Hepatocyte (in vitro differentiated cells): ENCODE results near the gene CH25H.

Experiments used
- EZH2 ChIP-seq: fragments of 200-600 bp; sonication (generic); IDR thresholded peaks from 2 replicates; pipeline ENCODE4 v1.6.1; 2016; ENCODE audit warnings: antibody characterized with exemption, mild to moderate bottlenecking, borderline replicate concordance
- EZH2phosphoT487 ChIP-seq: fragments of 200-600 bp; sonication (generic); IDR thresholded peaks from one replicate; pipeline ENCODE4 v1.6.1; 2018; ENCODE audit warnings: antibody characterized with exemption, mild to moderate bottlenecking, low read depth, moderate library complexity; ENCODE audit not compliant: unreplicated experiment, severe bottlenecking
- TF ChIP-seq, protein P1 (sequence below): fragments of 200-600 bp; sonication (generic); IDR thresholded peaks from 2 replicates; pipeline ENCODE4 v1.5.1; 2016; ENCODE audit warnings: antibody characterized with exemption, mild to moderate bottlenecking; ENCODE audit not compliant: poor library complexity

DNA sequence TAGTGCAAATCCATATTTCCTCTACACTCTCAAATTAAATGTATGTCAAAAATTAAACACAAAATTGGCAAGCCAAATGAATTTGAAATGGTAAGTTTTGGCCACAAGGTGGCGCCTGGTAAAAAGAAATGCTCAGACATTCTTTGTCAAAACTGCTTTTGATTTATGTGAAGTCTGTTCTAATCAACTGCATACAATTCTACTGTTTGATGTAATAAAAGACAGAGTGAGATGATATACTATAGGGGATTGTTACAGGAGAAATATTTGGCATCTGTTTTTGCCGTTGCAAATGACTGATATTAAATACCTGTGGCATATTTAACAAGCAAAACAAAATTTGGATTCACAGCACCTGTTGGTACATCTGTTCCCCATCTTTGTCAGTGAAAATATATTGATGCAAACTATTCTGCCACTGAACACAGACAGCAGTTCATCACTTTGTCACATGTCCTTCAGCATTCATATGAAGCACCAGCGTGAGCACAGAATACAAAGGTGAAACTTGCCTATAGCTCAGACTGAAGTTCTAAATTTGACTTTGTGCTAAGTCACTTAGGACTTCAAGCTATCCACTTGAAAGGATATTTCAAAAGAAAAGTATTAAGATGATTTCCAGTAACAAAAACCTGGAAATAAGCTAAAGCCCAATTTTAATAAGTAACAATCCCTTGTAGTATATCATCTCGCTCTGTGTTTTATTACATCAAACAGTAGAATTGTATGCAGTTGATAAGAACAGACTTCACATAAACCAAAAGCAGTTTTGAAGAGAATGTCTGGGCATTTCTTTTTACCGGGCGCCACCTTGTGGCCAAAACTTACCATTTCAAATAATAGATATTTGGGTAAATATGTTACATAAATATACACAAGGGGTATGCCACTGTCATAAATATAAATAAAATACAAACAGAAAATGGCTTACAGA is 10.2 kb upstream of the CH25H start:
- TF ChIP-seq, protein P1, sequence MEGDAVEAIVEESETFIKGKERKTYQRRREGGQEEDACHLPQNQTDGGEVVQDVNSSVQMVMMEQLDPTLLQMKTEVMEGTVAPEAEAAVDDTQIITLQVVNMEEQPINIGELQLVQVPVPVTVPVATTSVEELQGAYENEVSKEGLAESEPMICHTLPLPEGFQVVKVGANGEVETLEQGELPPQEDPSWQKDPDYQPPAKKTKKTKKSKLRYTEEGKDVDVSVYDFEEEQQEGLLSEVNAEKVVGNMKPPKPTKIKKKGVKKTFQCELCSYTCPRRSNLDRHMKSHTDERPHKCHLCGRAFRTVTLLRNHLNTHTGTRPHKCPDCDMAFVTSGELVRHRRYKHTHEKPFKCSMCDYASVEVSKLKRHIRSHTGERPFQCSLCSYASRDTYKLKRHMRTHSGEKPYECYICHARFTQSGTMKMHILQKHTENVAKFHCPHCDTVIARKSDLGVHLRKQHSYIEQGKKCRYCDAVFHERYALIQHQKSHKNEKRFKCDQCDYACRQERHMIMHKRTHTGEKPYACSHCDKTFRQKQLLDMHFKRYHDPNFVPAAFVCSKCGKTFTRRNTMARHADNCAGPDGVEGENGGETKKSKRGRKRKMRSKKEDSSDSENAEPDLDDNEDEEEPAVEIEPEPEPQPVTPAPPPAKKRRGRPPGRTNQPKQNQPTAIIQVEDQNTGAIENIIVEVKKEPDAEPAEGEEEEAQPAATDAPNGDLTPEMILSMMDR = peak; percentile 82
- no peak for TF ChIP-seq EZH2
- TF ChIP-seq EZH2phosphoT487 = no peak
